NCI-H774 (cell line): ENCODE results near the gene CHM.
A peak's percentile ranks its signal among the peaks of the same experiment; 100 is the strongest.

Experiments used
- DNase-seq: peaks from one replicate; lab custom pipeline; 2025; lab: John Stamatoyannopoulos, UW

The CHM gene

GRCh38 chrX:85905851-85906250 is 141.5 kb downstream of the CHM start:
- DNase-seq: no peak

GRCh38 chrX:85903692-85904471 is 143.5 kb downstream of the CHM start:
- no peak for DNase-seq

- DNase-seq: no peak
Observed at GRCh38 chrX:85897362-85898126, 149.8 kb downstream of the CHM start.

- DNase-seq: no peak
Observed at GRCh38 chrX:85882601-85883000, 164.8 kb downstream of the CHM start.

GRCh38 chrX:85870585-85870984 is 176.8 kb downstream of the CHM start:
- no peak for DNase-seq

- no peak for DNase-seq
Observed at GRCh38 chrX:85865324-85865723, 182.0 kb downstream of the CHM start.

- DNase-seq: no peak
Observed at GRCh38 chrX:85859426-85859825, 187.9 kb downstream of the CHM start.

GRCh38 chrX:85851418-85851817 is 195.9 kb downstream of the CHM start:
- no peak for DNase-seq

- DNase-seq: no peak
Observed at GRCh38 chrX:85836868-85837267, 210.5 kb downstream of the CHM start.

- DNase-seq: peak; percentile 83
Observed at GRCh38 chrX:85828771-85829170, 218.6 kb downstream of the CHM start.

GRCh38 chrX:85815203-85815751 is 232.1 kb downstream of the CHM start:
- no peak for DNase-seq
